ENCODE measurements around the gene ARHGAP32. TPM values are rescaled to one million over a fixed set of nuclear protein-coding genes. Genes with fewer than 3 reads are reported as not detected.

ARHGAP32 gene
- total and polyA plus RNA-seq, 2 donors (not counting 1 experiment from before 2014, with no cell fraction given) = 4.0 to 9.6 TPM

DNA sequence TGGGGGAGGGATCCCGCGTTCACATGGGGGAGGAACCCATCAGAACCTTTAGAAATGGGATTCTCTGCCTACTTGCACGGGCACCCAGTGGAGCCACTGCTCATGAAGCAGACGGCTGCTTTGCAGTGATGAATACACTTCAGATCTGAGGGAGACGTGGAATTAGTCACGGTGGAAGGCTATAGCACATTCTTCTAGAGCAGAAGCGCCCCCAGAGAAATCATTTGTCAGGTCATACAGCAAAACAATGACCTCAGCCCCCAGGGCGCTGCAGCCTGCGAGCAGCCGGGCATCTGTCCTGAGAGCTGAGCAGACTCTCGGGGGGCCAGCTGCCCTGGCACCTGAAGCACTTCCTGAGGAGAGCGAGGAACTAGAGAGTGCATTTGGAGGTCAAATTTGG, 262.1 kb downstream of the ARHGAP32 start:
- no peak for TF ChIP-seq EZH2 (IDR thresholded peaks at IDR 0.05; ENCODE audit: low read length, missing control alignments)
- TF ChIP-seq, protein P1, sequence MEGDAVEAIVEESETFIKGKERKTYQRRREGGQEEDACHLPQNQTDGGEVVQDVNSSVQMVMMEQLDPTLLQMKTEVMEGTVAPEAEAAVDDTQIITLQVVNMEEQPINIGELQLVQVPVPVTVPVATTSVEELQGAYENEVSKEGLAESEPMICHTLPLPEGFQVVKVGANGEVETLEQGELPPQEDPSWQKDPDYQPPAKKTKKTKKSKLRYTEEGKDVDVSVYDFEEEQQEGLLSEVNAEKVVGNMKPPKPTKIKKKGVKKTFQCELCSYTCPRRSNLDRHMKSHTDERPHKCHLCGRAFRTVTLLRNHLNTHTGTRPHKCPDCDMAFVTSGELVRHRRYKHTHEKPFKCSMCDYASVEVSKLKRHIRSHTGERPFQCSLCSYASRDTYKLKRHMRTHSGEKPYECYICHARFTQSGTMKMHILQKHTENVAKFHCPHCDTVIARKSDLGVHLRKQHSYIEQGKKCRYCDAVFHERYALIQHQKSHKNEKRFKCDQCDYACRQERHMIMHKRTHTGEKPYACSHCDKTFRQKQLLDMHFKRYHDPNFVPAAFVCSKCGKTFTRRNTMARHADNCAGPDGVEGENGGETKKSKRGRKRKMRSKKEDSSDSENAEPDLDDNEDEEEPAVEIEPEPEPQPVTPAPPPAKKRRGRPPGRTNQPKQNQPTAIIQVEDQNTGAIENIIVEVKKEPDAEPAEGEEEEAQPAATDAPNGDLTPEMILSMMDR (conservative IDR thresholded peaks at IDR 0.05 in 1 of 2, IDR thresholded peaks at IDR 0.05 in 1 of 2; ENCODE audit: low read depth in 1 of 2, low read length in 2 of 2) = no peak
- H4K20me1 ChIP-seq (ENCODE audit: control insufficient read depth, extremely low read depth, insufficient read depth, low read length) = no peaks in the 10 kb centered on the region
- H3K9me3 ChIP-seq (ENCODE audit: control insufficient read depth, insufficient read depth, low read depth, low read length) = no peaks in the 10 kb centered on the region
- H3K9ac ChIP-seq (ENCODE audit: insufficient read depth, low read length) = no peak overlapping the region
- H2AFZ ChIP-seq (ENCODE audit: low read length) = no peak overlapping the region
- no peak overlapping the region for H3K27ac ChIP-seq (ENCODE audit: insufficient read depth, low read length)
- H3K4me2 ChIP-seq (ENCODE audit: extremely low read depth, insufficient read depth, low read length) = no peak overlapping the region
- no peaks in the 10 kb centered on the region for H3K36me3 ChIP-seq (ENCODE audit: control insufficient read depth, insufficient read depth, low read length)
- no peaks in the 10 kb centered on the region for H3K27me3 ChIP-seq (ENCODE audit: control insufficient read depth, insufficient read depth, low read length)
- peak in 1 of 2 donors; percentile 84 for DNase-seq (ENCODE audit: low read depth in 2 of 2)
- H3K79me2 ChIP-seq (ENCODE audit: control insufficient read depth, insufficient read depth, low read length) = no peaks in the 10 kb centered on the region
- H3K4me1 ChIP-seq (ENCODE audit: control insufficient read depth, extremely low read depth, insufficient read depth, low read length) = no peaks in the 10 kb centered on the region
- no peak overlapping the region for H3K4me3 ChIP-seq (replicated peaks in 1 of 4; ENCODE audit: control extremely low read depth in 1 of 4, insufficient read depth in 1 of 4, low read depth in 3 of 4, low read length in 4 of 4)

DNA sequence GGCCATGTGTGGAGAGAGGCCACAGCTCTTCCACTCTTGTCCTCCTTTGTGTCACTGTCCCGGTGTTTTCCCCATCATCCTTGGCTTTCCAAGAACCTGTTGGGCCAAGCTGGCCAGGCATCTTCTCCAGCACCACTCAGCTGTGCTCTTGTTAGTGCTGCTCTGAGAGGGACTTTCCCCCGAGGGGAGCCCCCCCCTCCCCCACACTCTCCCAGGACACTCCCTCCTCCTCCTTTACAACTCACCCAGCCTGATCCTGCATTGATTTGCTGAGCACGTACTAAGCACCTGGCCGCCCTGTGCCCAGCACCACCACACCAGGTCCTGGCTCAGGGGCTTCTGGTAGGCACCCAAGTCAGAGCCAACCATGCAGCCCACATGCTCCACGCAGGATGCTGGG, 262.7 kb downstream of the ARHGAP32 start:
- no peak overlapping the region for H3K4me2 ChIP-seq (ENCODE audit: extremely low read depth, insufficient read depth, low read length)

DNA sequence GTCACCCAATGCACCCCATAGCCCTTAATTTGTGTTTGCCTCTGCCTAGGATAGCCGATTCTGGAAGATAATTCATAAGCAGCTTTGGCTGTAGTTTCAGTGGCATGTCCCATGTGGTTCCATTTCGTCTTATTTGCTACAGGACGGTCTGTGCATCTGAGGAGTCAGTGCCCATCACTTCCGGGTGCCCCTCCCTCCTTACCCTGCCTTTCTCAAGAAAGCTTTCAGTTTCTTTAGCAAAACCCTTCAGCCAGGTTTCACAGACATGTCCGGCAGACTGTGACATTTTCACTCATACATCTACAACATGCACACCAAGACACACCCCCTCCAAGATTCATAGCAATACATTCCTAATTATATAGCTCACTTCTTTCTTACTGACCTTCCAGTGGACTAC, 263.7 kb downstream of the ARHGAP32 start:
- no peaks in the 10 kb centered on the region for H3K9me3 ChIP-seq (ENCODE audit: control insufficient read depth, insufficient read depth, low read depth, low read length)
- H3K4me2 ChIP-seq (ENCODE audit: extremely low read depth, insufficient read depth, low read length) = no peak overlapping the region
- TF ChIP-seq, protein P1 (conservative IDR thresholded peaks at IDR 0.05 in 1 of 2, IDR thresholded peaks at IDR 0.05 in 1 of 2; ENCODE audit: low read depth in 1 of 2, low read length in 2 of 2) = no peak
- DNase-seq (ENCODE audit: low read depth in 2 of 2) = no peak
- no peaks in the 10 kb centered on the region for H3K27me3 ChIP-seq (ENCODE audit: control insufficient read depth, insufficient read depth, low read length)
- H3K9ac ChIP-seq (ENCODE audit: insufficient read depth, low read length) = no peak overlapping the region
- H4K20me1 ChIP-seq (ENCODE audit: control insufficient read depth, extremely low read depth, insufficient read depth, low read length) = no peaks in the 10 kb centered on the region
- H2AFZ ChIP-seq (ENCODE audit: low read length) = no peak overlapping the region
- no peaks in the 10 kb centered on the region for H3K79me2 ChIP-seq (ENCODE audit: control insufficient read depth, insufficient read depth, low read length)
- no peaks in the 10 kb centered on the region for H3K4me1 ChIP-seq (ENCODE audit: control insufficient read depth, extremely low read depth, insufficient read depth, low read length)
- no peak overlapping the region for H3K4me3 ChIP-seq (replicated peaks in 1 of 4; ENCODE audit: control extremely low read depth in 1 of 4, insufficient read depth in 1 of 4, low read depth in 3 of 4, low read length in 4 of 4)
- no peak overlapping the region for H3K27ac ChIP-seq (ENCODE audit: insufficient read depth, low read length)
- H3K36me3 ChIP-seq (ENCODE audit: control insufficient read depth, insufficient read depth, low read length) = no peaks in the 10 kb centered on the region

More for the DNA sequence above, 262.7 kb downstream of the ARHGAP32 start:
- H3K4me1 ChIP-seq (ENCODE audit: control insufficient read depth, extremely low read depth, insufficient read depth, low read length) = no peaks in the 10 kb centered on the region
- no peak for DNase-seq (ENCODE audit: low read depth in 2 of 2)
- no peaks in the 10 kb centered on the region for H3K27me3 ChIP-seq (ENCODE audit: control insufficient read depth, insufficient read depth, low read length)
- TF ChIP-seq, protein P1 (conservative IDR thresholded peaks at IDR 0.05 in 1 of 2, IDR thresholded peaks at IDR 0.05 in 1 of 2; ENCODE audit: low read depth in 1 of 2, low read length in 2 of 2) = no peak
- no peak for TF ChIP-seq EZH2 (IDR thresholded peaks at IDR 0.05; ENCODE audit: low read length, missing control alignments)
- no peak overlapping the region for H2AFZ ChIP-seq (ENCODE audit: low read length)
- H3K79me2 ChIP-seq (ENCODE audit: control insufficient read depth, insufficient read depth, low read length) = no peaks in the 10 kb centered on the region
- no peak overlapping the region for H3K9ac ChIP-seq (ENCODE audit: insufficient read depth, low read length)
- no peaks in the 10 kb centered on the region for H3K36me3 ChIP-seq (ENCODE audit: control insufficient read depth, insufficient read depth, low read length)
- no peaks in the 10 kb centered on the region for H3K9me3 ChIP-seq (ENCODE audit: control insufficient read depth, insufficient read depth, low read depth, low read length)
- H3K4me3 ChIP-seq (replicated peaks in 1 of 4; ENCODE audit: control extremely low read depth in 1 of 4, insufficient read depth in 1 of 4, low read depth in 3 of 4, low read length in 4 of 4) = no peak overlapping the region
- H4K20me1 ChIP-seq (ENCODE audit: control insufficient read depth, extremely low read depth, insufficient read depth, low read length) = no peaks in the 10 kb centered on the region
- no peak overlapping the region for H3K27ac ChIP-seq (ENCODE audit: insufficient read depth, low read length)

All from fibroblast of lung (primary cell).